Activated CD4-positive, alpha-beta T cell treated with anti-CD3 and anti-CD28 coated beads, Interleukin-2, amount 10 ng/mL, durations not matched to agents 7 days and 5 days (primary cell): ENCODE results near the gene XRCC1. TPM values are rescaled to one million over a fixed set of nuclear protein-coding genes. Genes with fewer than 3 reads are reported as not detected.
A peak's percentile ranks its signal among the peaks of the same experiment; 100 is the strongest.
"Not testable (repeated sequence)": the region's sequence is repeated elsewhere in the genome, so short reads cannot be mapped to it uniquely, and the experiment has no call there.

Source experiments
- CTCF ChIA-PET: fragments of 350-600 bp; sonication (Branson Sonifier 250); formaldehyde crosslinking; loops from one replicate; lab custom pipeline; 2021; ENCODE audit warnings: antibody characterized with exemption; lab: Charles Lee
- POLR2A ChIA-PET: fragments of 350-600 bp; sonication (Branson Sonifier 250); formaldehyde crosslinking; loops from one replicate; lab custom pipeline; 2021; ENCODE audit warnings: antibody characterized with exemption; lab: Charles Lee
- DNase-seq: peaks from one replicate; pipeline ENCODE4 v3.0.0-alpha.2; 2020
- H3K27ac Mint-ChIP-seq: one replicate; pipeline ENCODE4 v1.8.0; 2021; ENCODE audit warnings: mild to moderate bottlenecking, moderate library complexity, mixed read lengths
- H3K27me3 Mint-ChIP-seq: one replicate; pipeline ENCODE4 v1.8.0; 2021; ENCODE audit warnings: mixed read lengths
- H3K36me3 Mint-ChIP-seq: one replicate; pipeline ENCODE4 v1.8.0; 2021; ENCODE audit warnings: low read depth, mixed read lengths
- H3K4me1 Mint-ChIP-seq: one replicate; pipeline ENCODE4 v1.8.0; 2021; ENCODE audit warnings: mixed read lengths
- H3K4me3 Mint-ChIP-seq: one replicate; pipeline ENCODE4 v1.8.0; 2021; ENCODE audit warnings: mild to moderate bottlenecking, moderate library complexity, mixed read lengths
- H3K9me3 Mint-ChIP-seq: one replicate; pipeline ENCODE4 v1.8.0; 2021; ENCODE audit warnings: mixed read lengths
- total RNA-seq, 2 experiments: library from RNA; stranded (reverse); gene quantifications; one replicate each; pipeline ENCODE4 v1.2.3, GENCODE V29; 2021

The XRCC1 gene
- total RNA-seq, 2 experiments from 2014 or later, result 41.2 to 42.6 TPM

DNA sequence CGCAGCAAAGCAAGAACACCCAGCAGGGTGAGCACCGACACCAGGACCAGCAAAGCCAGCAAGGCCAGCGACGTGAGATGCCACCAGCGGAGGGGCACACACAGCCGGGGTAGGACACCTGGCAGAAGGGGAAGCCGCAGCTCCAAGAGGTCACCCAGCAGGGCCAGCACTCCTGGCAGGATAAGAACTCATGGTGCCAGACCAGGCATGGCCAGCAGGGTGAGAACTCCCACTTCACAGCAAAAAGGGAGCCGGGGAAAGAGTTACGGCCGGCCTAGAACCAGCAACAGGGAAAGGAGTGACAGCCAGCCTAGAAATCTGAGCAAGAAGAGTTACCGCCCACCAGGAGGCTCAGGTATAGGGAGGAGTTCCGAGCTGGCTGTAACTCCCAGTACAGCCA, 37.0 kb upstream of the XRCC1 start:
- ChIA-PET POLR2A (no interaction called here), CTCF (no interaction called here)
- peaks cover 19% of the 10 kb centered on the region for H3K36me3 Mint-ChIP-seq
- no peak for DNase-seq
- no peaks in the 10 kb centered on the region for H3K9me3 Mint-ChIP-seq
- H3K27me3 Mint-ChIP-seq, result no peaks in the 10 kb centered on the region
- no peak overlapping the region for H3K27ac Mint-ChIP-seq
- no peak overlapping the region for H3K4me3 Mint-ChIP-seq
- peaks cover under 1% of the 10 kb centered on the region for H3K4me1 Mint-ChIP-seq

DNA sequence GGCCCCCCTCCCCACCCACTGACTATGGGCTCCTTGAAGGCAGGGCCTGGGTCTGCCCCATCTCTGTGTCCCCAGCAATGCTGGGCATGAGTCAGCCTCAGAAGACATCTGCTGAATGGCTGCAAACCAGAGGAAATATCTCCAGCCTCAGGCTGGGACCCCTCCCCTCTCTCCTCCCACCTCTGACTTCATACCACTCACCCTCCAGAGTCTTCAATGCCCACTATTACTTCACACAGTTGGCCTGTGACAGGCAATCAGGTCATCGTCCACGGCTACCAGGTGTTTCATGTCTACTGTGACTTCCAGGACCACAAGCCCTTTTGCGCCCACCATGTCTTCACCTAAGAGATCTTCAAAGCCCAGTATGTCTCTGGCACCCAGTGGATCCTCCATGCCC, 36.5 kb upstream of the XRCC1 start, which contains the start of gene SRRM5:
SRRM5 (plus strand) TSS at position 301 of the 400 bp plus-strand sequence; CDS start at position 335, 34 bp downstream.
- ChIA-PET POLR2A (no interaction called here), CTCF (no interaction called here)
- Mint-ChIP-seq H3K27ac (no peak within 1 kb of the TSS), H3K4me1 (peaks cover 3% of the 10 kb centered on the region), H3K36me3 (peaks cover 21% of the 10 kb centered on the region), H3K27me3 (no peaks in the 10 kb centered on the region), H3K4me3 (no peak within 1 kb of the TSS), H3K9me3 (no peaks in the 10 kb centered on the region)
- DNase-seq, result no peak

DNA sequence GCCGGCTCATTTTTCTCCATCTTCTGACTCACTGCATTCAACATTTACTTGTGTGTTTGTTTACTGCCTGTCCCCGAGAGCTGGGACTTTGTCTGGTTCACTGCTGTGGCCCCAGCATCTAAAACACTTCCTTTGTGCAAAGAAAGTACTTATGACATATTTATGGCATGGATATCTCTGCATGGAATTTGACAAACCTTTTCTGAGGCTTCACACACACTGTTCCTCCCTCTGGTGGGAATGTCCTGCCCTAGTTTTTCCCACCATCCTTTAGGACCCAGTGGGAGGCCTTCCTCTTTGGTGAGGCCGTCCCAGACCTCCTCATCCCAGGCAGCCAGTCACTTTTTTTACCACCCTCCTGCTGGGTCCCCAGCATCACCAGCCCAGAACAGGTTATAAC, 35.2 kb upstream of the XRCC1 start:
- H3K4me3 Mint-ChIP-seq, result no peak overlapping the region
- no peaks in the 10 kb centered on the region for H3K27me3 Mint-ChIP-seq
- H3K4me1 Mint-ChIP-seq, result peaks cover 3% of the 10 kb centered on the region
- ChIA-PET CTCF (interaction anchor here (1.7 kb wide), 1 partner anchor 13 kb away, joined by 4 read pairs; no protein-coding TSS in a partner anchor), POLR2A (no interaction called here)
- H3K9me3 Mint-ChIP-seq, result no peaks in the 10 kb centered on the region
- H3K36me3 Mint-ChIP-seq, result peaks cover 22% of the 10 kb centered on the region
- no peak for DNase-seq
- H3K27ac Mint-ChIP-seq, result no peak overlapping the region

DNA sequence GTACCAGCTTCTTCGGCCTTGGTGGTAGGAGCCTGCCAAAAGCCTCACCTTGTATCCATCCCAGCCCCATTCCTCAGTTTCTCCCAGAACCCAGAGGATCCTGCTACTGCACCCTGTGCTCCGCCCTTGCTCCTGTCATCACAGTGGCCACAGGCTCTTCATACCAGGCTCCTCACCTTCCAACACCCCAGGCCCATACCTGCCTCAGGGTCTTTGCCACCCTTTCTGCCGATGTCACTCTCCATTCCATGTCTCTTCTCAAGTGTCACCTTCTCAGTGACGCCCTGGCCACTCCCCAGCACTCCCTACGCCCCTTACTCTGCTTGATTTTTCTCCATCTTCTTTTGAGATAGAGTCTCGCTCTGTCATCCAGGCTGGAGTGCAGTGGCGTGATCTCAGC, 34.5 kb upstream of the XRCC1 start:
- H3K36me3 Mint-ChIP-seq, result peaks cover 22% of the 10 kb centered on the region
- H3K9me3 Mint-ChIP-seq, result no peaks in the 10 kb centered on the region
- ChIA-PET POLR2A (no interaction called here), CTCF (interaction anchor here (0.7 to 1.7 kb wide), 3 partner anchors 9 to 160 kb away, joined by 3 to 4 read pairs (median 4); no protein-coding TSS in a partner anchor)
- peaks cover 3% of the 10 kb centered on the region for H3K4me1 Mint-ChIP-seq
- no peaks in the 10 kb centered on the region for H3K27me3 Mint-ChIP-seq
- H3K4me3 Mint-ChIP-seq, result no peak overlapping the region
- no peak overlapping the region for H3K27ac Mint-ChIP-seq
- no peak for DNase-seq

DNA sequence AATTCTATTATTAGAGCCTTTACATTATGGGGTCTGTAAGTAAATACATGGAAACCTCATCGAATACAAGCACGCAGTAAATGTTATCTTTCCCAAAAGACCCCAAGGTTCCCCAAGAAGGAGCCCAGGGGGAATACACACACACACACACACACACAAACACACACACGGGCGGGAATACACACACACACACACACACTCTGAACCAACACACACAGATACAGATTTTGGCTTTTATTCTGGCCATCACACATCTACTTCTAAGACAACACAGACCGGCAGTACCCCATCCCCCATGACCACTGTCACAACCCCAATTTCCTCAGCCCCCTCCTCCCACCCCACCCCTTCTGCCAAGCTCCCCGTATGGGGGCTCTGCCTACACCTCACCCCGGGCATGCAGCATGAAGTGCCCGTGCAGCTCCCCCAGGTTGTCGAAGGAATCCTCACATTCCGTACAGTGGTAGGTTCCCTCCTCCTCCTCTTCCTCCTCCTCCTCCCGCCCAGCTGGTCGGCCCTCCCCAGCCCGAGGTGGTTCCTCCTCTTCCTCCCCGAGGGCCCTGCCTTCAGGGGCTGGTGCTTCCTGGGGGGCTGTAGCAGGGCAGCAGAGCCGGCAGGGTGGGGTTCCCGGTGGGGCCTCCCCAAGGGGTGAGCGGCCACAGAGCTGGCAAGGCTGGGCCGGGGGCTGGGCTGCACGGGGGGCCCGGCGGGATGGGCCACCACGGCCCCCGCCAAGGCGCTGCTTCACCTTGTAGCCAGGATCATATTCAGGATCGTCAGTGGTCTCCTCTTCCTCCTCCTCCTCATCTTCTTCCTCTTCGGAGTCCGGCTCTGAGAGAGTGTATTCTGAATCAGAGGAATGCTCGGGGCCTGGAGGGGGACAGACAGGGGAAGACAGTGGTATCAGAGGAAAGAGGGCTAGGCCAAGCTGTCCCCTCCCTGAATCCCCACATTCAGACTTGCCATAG, 32.2 kb upstream of the XRCC1 start:
- peak overlapping the region; percentile 50 for H3K27ac Mint-ChIP-seq
- no peak overlapping the region for H3K4me3 Mint-ChIP-seq
- no peaks in the 10 kb centered on the region for H3K9me3 Mint-ChIP-seq
- ChIA-PET CTCF (interaction anchor here (0.7 to 1.0 kb wide), 2 partner anchors 8 to 13 kb away, joined by 3 to 4 read pairs; no protein-coding TSS in a partner anchor), POLR2A (no interaction called here)
- H3K27me3 Mint-ChIP-seq, result no peaks in the 10 kb centered on the region
- peaks cover 11% of the 10 kb centered on the region for H3K36me3 Mint-ChIP-seq
- H3K4me1 Mint-ChIP-seq, result peaks cover 3% of the 10 kb centered on the region
- DNase-seq, result no peak

DNA sequence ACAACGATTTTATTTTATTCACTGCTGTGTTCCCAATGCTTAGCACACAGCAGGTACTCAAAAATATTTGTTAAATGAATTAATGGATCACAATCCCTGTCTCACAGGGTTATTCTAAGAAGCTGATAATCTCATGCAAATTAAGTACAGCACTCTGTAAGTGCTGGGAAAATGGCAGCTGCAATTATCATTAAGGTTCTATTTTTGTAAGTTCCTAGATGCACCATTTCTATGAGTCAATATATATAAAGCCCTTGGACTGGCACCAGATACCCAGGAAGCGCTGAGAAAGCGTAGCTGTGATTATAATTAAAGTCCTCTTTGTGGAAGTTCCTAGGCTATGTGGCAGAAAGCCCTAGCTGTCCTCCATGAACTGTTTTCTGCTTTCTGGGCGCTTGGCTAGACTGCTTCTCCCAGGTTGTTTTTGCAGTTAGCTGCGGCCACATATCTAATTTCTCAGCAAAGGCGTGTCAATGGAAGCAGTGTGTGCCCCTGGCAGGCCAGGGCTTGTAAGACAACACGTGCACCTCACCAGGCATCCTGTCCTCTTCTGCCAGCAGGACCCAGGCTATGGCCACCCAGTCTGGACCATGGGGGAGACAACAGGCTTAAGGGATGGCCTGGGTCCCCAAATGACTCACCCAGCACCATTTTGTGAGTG, 31.4 kb upstream of the XRCC1 start:
- POLR2A ChIA-PET, result no interaction called here
- H3K4me3 Mint-ChIP-seq, result no peak overlapping the region
- H3K9me3 Mint-ChIP-seq, result no peaks in the 10 kb centered on the region

DNA sequence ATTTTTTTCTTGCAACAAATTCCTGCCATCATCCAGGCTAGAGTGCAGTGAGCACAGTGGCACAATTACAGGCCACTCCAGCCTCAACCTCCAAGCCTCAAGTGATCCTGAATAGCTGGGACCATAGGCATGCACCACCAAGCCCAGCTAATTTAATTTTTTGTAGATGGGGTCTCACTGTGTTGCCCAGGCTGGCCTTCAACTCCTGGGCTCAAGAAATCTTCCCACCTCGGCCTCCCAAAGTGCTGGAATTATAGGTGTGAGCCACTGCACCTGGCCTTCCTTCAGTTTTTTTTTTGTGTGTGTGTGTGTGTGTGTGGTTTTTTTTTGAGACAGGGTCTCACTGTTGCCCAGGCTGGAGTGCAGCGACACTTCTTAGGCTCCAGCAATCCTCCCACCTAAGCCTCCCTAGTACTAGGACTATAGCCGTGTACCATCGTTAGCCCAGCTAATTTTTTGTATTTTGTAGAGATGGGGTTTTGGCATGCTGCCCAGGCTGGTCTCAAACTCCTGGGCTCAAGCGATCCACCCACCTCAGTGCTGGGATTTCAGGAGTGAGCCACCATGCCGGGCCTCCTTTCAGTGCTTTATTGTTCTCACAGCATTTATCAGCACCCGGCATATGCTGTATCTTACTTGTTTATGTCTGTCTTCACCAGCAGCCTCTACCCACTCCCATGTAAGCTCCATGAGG, 30.7 kb upstream of the XRCC1 start:
- Mint-ChIP-seq H3K4me3 (no peak overlapping the region), H3K27ac (peak overlapping the region; percentile 41), H3K9me3 (no peaks in the 10 kb centered on the region), H3K27me3 (no peaks in the 10 kb centered on the region), H3K36me3 (peaks cover 8% of the 10 kb centered on the region), H3K4me1 (peaks cover 3% of the 10 kb centered on the region)
- ChIA-PET CTCF (interaction anchor here (1.0 to 2.7 kb wide), 3 partner anchors 9 to 51 kb away, joined by 3 to 15 read pairs (median 8); partner anchors contain the start of gene IRGQ), POLR2A (no interaction called here)
- no peak for DNase-seq

More for the DNA sequence above, 31.4 kb upstream of the XRCC1 start:
- H3K27ac Mint-ChIP-seq, result no peak overlapping the region
- CTCF ChIA-PET, result interaction anchor here (0.7 to 2.7 kb wide), 4 partner anchors 9 to 52 kb away, joined by 3 to 15 read pairs (median 6); partner anchors contain the start of gene IRGQ
- peaks cover 3% of the 10 kb centered on the region for H3K4me1 Mint-ChIP-seq
- peaks cover 5% of the 10 kb centered on the region for H3K36me3 Mint-ChIP-seq
- no peaks in the 10 kb centered on the region for H3K27me3 Mint-ChIP-seq
- no peak for DNase-seq

DNA sequence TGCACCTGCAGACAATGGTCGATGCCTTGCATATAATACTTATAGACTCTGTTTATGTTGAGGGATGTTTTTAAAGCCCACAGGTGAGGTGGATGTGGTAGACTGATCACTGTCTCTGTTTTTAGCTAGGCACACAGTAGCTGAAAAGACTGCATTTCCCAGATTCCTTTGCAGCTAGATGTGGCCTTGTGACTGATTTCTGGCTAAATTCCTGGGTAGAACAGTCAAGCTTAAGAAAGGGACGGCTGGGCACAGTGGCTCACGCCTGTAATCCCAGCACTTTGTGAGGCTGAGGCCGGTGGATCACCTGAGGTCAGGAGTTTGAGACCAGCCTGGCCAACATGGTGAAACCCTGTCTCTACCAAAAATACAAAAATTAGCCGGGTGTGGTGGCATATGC, 25.0 kb upstream of the XRCC1 start:
- Mint-ChIP-seq H3K4me1 (peaks cover 24% of the 10 kb centered on the region), H3K36me3 (peaks cover 10% of the 10 kb centered on the region)
- DNase-seq, H3K27me3 Mint-ChIP-seq, H3K27ac Mint-ChIP-seq, POLR2A ChIA-PET, H3K4me3 Mint-ChIP-seq, H3K9me3 Mint-ChIP-seq: not testable (repeated sequence)
- CTCF ChIA-PET, result interaction anchor here (0.8 kb wide), 1 partner anchor 9 kb away, joined by 4 read pairs; no protein-coding TSS in a partner anchor

DNA sequence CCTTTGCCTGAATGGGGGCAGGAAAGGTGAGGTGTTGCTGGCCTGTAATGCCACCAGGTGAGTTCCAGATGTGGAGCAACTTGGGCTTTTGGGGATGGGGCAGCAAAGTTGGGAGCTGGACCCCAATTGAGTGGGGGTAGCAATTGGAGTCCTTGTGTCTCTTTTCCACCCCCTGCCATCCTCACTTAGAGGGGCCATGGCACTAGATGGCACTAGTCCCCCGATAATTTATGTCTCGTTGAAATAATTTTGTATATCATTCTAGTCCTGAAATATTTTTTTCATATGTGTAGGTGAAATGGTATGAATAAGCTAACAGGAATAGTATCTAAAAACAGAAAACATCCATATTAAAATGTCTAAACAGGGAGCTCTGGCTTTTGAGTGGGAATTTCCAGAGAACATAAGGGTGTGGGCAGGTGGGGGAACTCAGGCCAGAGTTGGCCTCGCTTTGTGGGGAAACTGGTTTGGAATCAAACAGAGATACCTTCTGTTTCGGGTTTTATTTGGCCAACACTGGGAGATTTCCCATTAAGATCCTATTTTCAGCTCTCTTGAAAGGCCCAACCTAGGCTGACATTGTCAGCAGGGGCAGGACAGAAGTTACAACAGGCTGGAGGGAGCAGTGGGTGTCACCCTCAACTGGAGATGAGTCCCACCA, 24.4 kb upstream of the XRCC1 start:
- POLR2A ChIA-PET, result no interaction called here

DNA sequence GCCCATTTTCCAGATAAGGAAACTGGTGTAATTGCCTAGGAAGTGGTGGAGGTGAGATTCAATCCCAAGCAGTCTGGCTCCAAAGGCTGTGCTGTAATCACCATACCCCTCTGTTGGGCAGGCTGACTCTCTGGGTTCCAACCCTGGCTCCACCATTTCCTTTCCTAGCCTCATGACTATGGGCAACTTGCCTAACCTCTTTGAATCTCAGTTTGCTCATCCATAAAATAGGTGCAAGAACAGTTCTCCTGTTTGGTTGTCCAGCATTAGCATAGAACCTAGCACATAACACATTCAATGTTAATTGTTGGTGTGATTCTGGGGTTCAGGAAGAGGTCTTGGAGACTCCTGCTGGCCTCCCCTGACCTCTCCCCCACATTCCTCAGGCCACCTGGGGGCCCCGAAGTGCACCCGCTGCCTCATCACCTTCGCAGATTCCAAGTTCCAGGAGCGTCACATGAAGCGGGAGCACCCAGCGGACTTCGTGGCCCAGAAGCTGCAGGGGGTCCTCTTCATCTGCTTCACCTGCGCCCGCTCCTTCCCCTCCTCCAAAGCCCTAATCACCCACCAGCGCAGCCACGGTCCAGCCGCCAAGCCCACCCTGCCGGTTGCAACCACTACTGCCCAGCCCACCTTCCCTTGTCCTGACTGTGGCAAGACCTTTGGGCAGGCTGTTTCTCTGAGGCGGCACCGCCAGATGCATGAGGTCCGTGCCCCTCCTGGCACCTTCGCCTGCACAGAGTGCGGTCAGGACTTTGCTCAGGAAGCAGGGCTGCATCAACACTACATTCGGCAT, 23.3 kb upstream of the XRCC1 start:
- CTCF ChIA-PET, result interaction anchor here (0.9 to 1.0 kb wide), 2 partner anchors 17 to 43 kb away, joined by 3 to 5 read pairs; no protein-coding TSS in a partner anchor
- POLR2A ChIA-PET, result no interaction called here
- Mint-ChIP-seq H3K9me3 (no peaks in the 10 kb centered on the region), H3K4me1 (peaks cover 28% of the 10 kb centered on the region), H3K36me3 (peaks cover 13% of the 10 kb centered on the region), H3K4me3 (peak overlapping the region; percentile 88), H3K27ac (no peak overlapping the region), H3K27me3 (no peaks in the 10 kb centered on the region)
- no peak for DNase-seq

More for the DNA sequence above, 24.4 kb upstream of the XRCC1 start:
- no peak overlapping the region for H3K27ac Mint-ChIP-seq
- peaks cover 24% of the 10 kb centered on the region for H3K4me1 Mint-ChIP-seq
- CTCF ChIA-PET, result interaction anchor here (0.9 kb wide), 1 partner anchor 16 kb away, joined by 5 read pairs; no protein-coding TSS in a partner anchor
- no peak overlapping the region for H3K4me3 Mint-ChIP-seq
- no peak for DNase-seq
- H3K27me3 Mint-ChIP-seq, result no peaks in the 10 kb centered on the region
- H3K36me3 Mint-ChIP-seq, result peaks cover 10% of the 10 kb centered on the region
- H3K9me3 Mint-ChIP-seq, result no peaks in the 10 kb centered on the region

DNA sequence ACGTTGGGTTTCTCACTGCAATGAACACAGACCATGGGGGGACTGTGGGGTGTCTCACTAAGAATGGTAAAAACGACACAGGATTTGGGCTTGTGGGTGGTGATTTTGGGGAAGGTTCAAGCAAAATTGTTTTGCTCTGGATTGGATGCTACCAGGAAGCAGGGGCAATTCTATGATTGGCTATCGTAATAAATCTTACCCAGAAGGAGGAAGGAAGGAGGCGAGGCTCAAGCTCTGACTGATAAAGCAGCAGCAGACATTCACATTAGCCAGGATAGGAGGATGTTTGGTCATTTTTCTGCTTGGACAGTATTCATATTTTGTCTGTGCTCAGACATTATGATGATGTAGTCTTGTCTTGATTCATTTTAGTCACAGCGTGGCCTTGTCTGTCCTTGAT, 22.5 kb upstream of the XRCC1 start:
- no peaks in the 10 kb centered on the region for H3K27me3 Mint-ChIP-seq
- peaks cover 34% of the 10 kb centered on the region for H3K4me1 Mint-ChIP-seq
- H3K36me3 Mint-ChIP-seq, result peaks cover 17% of the 10 kb centered on the region
- no peak for DNase-seq
- H3K9me3 Mint-ChIP-seq, result no peaks in the 10 kb centered on the region
- POLR2A ChIA-PET, result no interaction called here
- peak overlapping the region; percentile 88 for H3K4me3 Mint-ChIP-seq
- H3K27ac Mint-ChIP-seq, result peak overlapping the region; percentile 69
- CTCF ChIA-PET, result interaction anchor here (1.0 to 2.2 kb wide), 4 partner anchors 12 to 212 kb away, joined by 3 to 5 read pairs (median 4); no protein-coding TSS in a partner anchor
